NCI-H128 (cell line): Measurements from ENCODE around the gene ZNF362.
"Not testable (repeated sequence)": the region's sequence is repeated elsewhere in the genome, so short reads cannot be mapped to it uniquely, and the experiment has no call there.

Experiments
- DNase-seq: peaks from one replicate; lab custom pipeline; 2025; ENCODE audit not compliant: unreplicated experiment; lab: John Stamatoyannopoulos, UW

The ZNF362 gene

DNA sequence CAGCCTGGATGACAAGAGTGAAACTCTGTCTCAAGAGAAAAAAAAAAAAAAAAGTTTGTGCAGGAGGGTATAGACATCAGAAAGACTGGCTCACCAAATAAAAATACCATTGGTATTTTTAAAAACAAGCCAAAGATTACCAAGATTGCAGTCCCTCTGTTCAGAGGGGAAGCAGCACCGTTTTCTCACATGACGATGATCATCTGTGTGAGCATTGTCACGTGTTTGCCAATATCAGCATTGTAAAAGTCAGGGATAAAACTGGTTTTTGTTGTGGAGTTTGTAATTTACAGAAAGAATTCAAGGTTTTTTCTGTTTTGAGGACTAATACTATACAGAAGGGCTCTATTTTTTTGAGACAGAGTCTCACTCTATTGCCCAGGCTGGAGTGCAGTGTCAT lies 26.5 kb downstream of the ZNF362 start:
- DNase-seq: no peak

DNA sequence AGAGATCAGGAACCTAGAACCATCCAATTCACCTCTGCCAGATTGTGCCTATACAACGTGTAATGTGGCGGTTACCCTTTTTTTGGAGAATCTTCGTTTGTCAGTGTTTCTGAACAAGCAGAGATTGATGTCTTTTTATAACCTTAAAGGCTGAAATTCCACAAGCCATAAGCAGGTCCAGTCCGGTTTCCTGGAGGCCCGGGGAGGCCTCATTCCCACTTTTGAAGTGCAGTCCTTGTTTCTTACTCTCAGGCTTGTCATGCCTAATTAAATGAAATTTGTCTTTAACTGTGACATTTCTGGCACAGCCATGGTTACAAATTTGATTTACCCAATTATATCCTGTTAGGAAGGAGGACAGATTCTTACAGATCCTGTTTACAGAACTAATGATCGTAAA lies 27.8 kb downstream of the ZNF362 start:
- DNase-seq: no peak

DNA sequence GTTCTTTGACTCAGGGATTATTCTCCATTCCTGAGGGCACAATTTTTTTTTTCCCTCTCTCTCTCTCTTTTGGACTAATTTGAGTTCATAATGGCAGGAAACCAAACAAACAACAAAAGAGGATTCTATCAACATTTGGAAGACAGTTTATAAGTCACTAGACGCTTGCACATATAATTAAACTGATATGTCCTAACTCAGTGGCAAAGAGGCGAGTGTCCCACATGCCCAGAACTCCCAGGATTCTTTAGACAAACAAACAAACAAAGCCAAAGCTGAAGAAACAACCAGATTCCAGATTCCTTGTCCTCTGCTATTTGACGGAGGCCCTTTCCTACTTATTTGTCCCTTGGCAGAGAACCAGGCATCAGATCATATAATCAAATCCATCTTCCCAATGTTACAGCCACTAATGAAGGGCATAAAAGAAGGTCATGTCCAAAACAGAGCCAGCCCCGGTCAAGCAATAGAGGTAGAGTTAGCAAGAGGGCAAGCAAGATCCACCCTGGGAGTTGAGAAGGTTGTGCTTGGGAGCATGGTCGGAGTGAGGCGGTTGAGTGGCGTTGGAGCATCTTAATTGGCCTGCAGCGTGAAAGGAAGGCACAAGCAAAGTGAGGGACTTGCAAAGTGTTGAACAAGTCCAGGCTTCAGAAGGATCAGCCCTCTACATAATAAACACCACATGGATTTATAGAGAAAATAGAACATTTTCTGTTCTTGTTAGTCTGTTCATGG lies 30.3 kb downstream of the ZNF362 start:
- no peak for DNase-seq

DNA sequence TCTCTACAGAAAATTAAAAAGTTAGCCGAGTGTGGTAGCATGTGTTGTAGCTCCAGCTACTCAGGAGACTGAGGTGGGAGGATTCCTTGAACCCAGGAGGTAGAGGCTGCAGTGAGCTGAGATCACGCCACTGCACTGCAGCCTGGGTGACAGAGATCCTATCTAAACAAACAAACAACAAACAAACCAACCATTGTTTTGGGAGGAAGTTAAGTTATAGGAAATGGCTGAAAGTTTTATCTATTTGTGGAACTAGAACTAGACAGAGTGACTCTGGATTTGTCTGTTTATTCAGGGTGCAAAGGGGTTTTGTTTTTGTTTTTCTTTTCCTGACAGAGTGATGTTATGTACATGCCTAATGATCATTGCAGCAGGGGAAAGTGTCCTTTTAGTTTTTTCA lies 31.0 kb downstream of the ZNF362 start:
- no peak for DNase-seq

DNA sequence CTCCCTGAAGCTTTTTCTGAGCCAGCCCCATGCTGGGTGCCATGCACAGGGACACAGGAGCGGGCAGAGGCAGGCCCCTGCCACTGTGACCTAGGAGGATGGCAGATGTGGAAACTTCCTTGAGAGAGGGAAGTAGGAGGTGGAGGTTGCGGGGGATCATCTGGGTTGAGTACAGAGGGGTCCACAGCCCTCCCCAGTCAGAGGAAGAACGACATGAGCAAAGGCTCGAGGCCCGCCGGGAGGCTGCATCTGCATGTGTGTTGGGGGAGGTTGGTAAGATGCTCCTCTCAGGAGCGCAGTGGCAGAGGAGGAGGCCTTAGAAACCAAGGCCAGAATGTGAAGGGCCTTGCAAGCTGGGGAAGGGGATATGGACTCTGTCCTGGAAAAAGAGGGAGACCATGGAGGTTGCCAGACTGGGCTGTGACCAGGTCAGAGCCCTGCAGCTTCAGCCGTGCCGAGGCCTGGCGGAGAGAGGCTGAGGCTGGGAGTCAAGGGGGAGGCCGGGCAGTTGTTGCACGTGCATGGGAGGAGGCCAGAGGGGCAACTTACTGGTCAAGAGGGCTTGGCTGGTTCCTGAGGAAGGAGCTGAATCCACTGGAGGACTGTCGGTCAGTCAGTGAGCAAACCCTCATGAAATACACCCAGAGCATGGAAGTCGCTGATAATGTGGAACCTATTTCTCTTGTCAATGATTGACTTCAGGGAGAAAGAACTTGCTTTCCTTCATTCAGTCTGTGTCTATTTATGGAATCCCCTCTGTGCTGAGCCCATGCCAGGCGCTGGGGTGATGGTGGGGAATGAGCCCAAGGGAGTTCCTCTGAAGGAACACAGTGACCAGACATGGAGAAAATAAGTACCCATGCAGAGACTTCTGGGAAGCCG lies 32.9 kb downstream of the ZNF362 start:
- DNase-seq: no peak

DNA sequence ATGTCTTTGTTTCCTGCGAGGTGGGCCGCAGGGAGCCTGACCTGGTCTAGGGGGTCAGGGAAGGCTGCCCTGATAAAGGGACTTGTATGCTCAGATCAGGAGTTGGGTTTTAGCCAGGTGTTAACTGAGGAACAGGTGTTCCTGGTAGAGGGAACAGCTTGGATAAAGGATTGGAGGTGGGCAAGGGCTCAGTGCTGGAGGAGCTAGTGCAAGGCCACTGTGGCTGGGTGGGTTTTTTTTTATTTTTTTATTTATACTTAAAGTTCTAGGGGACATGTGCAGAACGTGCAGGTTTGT lies 33.5 kb downstream of the ZNF362 start:
- no peak for DNase-seq

DNA sequence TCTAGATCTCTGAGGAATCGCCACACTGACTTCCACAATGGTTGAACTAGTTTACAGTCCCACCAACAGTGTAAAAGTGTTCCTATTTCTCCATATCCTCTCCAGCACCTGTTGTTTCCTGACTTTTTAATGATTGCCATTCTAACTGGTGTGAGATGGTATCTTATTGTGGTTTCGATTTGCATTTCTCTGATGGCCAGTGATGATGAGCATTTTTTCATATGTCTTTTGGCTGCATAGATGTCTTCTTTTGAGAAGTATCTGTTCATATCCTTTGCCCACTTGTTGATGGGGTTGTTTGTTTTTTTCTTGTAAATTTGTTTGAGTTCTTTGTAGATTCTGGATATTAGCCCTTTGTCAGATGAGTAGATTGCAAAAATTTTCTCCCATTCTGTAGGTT lies 34.3 kb downstream of the ZNF362 start:
- not testable (repeated sequence) for DNase-seq

DNA sequence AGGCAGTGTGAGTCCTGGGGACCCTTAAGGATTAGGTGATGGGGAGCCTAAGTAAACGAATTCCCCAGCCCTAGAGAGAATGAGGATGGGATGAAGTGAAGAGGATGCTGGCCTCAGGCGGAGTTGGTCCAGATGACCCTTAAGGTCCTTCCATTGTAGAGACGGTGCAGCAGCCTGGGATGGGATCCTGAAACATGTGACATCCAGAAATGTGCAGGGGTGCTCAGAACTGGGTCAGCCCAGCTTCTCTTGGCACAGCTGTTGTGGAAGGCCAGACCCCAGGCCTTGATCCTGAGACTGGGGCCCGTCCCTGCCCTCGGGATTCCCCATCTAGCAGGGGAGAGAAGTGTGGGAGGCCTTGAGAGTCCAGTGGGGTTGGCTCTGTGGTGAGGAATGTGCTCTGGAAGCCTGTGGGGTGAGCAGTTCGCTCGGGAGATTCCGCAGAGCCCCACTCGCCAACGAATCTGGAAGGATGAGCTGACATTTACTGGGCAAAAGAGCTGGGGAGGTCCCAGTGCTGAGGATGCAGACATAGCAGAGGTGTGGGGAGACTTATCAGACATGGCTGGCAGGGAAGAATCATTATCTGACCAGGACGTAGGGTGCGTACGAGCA lies 36.5 kb downstream of the ZNF362 start:
- DNase-seq: no peak

DNA sequence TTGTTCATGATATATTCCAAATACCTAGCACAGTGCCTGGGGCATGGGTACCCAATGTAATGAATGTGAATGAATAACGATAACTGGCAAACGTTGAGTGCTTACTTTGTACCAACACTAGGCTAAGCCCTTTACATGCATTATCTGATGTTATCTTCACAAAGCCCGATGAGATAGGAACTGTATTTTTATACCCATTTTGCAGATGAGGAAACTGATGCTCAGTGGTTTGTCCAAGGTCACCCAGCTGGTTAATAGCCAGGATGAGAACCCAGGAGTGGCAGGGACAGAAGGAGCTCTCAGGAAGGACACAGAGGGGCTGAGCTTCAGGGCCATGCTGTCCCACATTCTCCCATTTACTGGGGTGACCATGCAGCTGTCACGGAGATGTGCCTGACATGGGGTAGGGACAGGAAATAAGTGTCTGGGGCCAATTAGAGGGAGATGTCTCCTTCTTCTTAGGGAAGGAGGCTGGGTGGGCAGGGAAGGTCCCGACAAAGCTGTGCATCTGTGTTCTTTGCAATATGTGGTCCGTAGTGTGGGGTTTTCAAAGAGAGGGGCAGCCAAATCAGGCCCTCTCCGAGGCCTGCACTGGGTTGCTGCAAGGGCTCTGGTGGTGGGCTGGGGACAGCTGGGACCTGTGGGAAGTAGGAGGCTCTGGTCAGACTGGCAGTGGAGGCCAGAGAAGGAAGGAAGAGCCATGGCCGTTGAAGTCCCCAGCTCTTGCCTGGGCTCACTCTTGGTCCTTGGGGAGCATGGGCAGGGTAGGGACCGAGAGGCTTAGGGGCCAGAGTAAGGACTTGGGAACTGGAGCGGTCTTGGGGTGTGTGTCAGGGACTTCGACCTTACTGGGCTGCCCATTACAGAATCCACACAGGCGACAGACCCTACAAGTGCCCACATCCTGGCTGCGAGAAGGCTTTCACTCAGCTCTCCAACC lies 38.0 kb downstream of the ZNF362 start:
- no peak for DNase-seq

DNA sequence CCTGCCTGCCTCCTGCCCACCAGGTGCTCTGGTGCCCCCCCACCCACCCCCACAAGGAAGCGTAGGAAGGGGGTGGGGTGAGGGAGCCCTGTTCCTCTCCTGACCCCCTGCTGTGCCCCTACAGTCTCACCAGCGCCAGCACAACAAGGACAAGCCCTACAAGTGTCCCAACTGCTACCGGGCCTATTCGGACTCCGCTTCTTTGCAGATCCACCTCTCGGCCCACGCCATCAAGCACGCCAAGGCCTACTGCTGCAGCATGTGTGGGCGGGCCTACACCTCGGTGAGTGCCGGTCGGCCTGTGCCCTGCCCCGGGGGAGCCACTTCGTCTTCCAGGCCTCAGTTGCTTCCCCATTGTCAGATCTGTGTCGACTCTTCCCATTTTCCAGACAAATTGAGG lies 38.7 kb downstream of the ZNF362 start:
- no peak for DNase-seq

DNA sequence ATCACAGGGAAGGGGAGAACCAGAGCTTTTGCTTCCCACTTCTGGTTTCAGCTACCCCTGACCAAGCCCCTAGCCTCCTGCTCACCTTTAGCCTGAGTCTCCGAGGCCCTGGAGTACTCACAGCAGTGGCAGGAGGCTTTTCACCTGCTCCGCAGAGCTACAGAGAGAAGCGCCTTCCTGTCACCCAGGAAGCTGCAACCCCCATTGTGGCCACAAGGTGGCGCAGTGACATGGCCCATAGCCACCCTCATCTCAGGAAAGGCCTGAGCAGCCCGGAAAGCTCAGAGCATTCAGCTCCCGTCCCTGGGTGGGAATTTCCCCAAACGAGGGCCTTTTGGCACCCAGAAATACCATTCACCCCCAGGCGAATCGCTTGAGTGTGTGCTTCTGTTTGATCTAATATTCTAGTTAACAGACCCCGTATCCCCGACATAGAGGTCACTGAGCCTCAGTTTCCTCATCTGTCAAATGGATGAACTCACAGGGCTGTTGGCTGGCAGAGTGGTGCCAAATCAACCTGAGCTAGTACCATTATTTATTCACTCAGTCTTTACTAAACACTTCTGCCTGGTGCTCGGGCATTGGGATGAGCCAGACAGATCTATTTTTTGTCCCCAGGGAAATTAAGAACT lies 39.3 kb downstream of the ZNF362 start:
- DNase-seq: peak; percentile 84

DNA sequence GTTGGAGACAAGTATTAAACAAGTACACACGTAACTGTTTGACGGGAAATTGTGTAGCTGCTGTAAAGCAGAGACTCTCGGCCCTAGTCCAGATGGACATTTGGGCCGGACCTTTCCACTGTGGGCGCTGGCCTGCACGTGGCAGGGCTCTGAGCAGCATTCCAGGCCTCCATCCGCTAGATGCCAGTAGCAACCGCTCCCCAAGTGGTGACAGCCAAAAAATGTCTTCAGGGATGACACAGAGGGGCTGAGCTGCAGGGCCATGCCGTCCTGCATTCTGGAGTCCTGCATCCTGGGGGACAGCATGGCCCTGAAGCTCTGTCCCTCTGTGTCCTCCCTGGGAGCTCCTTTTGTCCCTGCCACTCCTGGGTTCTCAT lies 39.8 kb downstream of the ZNF362 start:
- DNase-seq: no peak

DNA sequence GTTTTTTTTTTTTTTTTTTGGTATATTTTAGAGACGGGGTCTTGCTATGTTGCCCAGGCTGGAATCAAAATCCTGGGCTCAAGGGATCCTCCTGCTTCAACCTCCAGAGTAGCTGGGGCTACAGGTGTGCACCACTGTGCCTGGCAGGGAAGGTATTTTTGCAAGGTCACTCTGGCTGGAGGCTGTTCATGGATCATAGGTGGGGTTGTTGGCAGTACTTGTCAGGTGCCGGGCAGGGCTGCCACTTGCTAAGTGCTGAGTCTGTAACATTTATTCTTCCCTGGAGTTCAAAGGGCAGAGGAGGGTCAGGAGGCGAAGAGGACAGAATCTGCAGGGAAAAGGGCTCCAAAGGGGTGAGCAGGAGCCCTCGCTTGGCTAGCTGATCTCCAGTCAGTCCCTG lies 40.5 kb downstream of the ZNF362 start:
- DNase-seq: no peak

DNA sequence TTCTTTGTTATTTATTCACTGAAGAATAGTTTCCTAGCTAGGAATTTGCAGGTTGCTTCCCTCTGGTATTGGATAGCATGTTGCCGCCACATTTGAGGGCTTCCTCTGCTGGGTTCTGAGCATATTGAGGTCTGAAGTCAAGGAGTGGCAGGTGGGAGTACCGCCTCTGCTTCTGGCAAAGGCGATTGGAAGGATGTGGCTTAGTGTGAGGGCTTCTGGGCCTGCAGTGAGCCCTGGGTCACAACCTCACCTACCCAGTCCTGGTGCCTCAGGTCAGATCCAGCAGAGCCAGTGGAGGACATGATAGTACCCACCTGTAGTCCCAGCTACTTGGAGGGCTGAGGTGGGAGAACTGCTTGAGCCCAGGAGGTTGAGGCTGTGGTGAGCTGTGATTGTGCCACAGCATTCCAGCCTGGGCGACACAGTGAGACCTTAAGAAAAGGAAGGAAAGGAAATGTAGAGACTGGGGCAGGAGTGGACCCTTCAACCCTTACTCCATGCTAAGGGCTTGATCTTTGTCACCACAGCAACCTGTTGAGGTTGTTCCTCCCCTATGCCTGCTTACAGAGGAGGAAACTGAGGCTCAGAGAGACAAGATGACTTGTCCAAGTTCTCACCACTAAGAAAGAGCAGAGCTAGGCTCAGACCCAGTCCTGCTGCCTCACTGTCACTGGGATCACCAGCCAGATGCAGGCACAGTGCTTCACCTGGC lies 41.8 kb downstream of the ZNF362 start:
- no peak for DNase-seq

DNA sequence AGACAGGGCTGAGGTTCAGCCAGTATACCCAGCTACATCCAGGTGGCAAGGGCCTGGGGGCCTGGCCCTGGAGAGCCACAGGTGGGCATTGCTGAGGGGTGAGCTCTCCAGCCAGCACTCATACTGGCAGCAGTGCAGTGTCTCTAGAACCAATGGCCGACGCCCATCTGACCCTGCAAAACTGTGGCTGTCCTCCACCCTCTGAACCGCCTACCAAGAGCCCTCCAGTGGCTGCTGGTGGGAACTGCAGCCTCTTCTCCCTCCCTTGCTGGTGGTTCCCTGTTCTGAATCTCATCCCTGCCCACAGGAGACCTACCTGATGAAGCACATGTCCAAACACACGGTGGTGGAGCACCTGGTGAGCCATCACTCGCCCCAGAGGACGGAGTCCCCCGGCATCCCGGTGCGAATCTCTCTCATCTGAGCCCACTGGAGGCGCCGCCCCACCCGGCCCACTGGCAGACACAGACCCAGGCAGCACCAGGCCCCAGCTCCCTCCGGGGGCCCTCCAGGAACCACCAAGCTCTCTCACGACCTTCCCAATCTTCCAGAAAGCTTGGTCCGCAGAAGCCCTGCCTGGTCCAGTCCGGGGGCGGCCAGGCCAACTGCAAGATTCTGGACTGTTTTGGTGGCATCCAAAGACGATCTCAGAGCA lies 42.5 kb downstream of the ZNF362 start:
- DNase-seq: peak; percentile 46

DNA sequence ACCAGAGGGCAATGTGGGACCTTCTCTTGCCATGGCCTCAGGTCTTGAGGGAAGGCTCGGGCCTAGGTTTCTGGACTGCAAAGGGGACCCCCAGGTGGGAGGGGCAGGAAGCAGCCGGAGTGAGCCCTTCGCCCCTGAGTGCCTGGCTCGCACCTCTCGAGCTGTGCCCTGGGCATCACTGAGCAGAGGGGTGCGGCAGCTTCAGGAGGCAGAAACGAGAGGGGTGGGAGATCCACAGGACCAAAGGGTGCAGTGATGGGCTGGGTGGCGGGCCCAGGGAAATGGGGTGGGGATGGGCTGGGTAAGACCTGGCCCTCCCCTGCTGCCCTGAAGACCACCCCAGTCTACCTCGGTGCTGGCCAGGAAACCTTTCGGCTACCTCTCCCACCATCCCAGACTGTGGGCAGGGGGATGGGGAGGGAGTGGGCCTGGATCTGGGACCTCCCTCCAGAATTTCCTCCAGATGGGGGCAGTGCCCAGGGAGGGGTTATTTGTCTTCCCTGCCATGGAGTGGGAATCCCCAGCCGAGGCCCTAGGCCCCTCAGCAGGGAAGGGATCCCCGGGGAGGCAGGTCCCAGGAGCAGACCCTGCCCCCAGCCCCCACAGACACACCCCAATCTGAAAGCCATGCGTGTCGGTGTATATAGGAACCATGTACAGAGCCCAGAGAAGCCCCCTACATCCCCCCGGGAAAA lies 43.3 kb downstream of the ZNF362 start:
- DNase-seq: no peak

DNA sequence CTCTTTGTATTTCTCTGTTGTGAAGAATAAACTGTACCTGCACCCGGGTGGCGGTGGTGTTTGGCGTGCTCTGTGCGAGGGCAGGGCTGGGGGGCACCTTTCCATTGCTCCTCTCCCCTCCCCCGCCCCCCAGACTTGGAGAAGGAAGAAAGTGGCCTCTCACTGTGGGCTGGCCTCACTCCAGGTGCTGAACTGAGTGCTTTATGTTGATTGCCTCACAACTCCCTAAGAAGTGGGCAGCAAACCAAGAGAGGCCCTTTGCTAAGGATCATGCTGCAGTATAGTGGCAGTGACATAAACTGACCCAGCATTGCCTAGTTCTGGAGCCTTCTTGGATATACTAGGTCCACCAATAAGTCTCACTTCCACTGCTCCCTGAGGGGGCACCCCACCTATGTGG lies 44.4 kb downstream of the ZNF362 start:
- DNase-seq: no peak

DNA sequence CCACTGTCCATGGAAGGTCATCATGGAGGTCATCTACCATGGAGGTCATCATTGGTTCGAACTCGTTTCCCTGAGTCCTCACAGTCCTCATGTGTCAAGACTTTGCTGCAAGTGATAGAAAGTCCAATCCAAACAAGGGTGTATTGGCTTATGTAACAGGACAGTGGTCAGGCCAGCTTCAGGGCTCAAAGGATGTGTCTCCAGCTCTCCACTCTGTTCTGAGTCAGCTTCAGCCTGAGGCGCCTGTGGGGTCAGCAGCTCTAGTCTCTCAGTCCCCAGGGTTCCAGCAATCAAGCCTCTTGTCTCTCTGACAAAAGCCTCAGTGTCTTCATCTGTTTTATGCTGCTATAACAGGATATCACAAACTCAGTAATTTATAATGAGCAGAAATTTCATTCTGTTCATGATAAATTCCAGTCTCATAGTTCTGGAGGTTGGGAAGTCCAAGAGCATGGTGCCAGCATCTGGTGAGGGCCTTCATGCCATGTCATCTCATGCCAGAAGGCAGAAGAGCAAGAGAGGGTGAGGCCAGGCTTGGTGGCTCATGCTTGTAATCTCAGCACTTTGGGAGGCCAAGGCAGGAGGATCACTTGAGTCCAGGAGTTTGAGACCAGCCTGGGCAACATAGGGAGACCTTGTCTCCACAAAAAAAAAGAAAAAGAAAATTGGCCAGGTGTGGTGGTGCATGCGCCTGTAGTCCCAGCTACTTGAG lies 45.1 kb downstream of the ZNF362 start:
- DNase-seq: no peak
